HTERT RPE-1 (cell line): Measurements from ENCODE around the gene PLCB1.
"Not testable (repeated sequence)": the region's sequence is repeated elsewhere in the genome, so short reads cannot be mapped to it uniquely, and the experiment has no call there.

Experiments
- in situ Hi-C: fragments of 300-500 bp; cut with MboI; formaldehyde crosslinking; loops from 4 replicates; pipeline ENCODE4 v1.14.3; 2020; ENCODE audit warnings: low sequenced_read_pairs

The PLCB1 gene

DNA sequence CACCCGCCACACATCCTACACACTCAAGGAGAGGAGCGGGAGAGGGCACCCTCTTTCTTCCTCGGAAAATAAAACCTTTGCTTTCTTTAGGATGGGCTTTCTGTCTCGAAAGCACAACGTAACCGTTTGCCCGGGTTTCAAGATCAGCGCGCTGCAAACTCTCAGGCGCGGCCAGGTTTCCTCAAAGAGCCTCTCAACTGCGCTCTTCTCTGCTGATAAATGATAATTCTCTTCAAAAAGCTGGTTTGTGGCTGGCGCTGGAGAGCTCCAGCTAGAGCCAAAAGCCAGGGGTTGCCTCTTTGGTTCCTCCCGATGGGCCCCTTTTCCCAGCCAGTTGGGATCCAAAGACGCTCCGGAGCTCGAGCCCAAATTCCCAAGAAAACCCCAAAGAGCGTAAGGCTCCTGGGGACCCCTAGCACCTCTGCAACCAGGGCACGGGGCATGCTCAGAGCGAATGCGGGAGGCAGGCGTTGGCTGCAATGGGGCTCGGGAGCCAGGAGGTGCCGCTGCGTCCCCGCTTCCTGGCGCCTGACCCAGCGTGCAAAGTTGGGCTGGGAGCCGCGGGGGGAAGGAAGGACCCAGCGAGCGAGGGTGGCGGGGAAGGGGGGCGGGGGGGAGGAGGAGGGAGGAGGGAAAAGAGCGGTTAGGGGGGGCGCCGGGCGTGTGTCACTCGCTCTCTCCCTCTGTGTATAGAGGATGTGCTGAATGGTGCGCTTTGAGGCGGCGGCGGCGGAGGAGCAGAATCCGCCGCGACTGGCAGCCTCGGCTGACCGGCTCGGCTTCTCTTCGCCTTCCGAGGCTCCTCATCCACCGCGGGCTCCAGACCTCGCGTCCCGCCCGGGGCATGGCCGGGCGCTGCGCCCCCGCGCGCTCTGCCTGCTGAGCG, at the start of gene PLCB1:
PLCB1 (plus strand) TSS at position 669 of the 886 bp plus-strand sequence. CDS start 386 bp downstream, outside the sequence.
- in situ Hi-C loops: no loop called here

DNA sequence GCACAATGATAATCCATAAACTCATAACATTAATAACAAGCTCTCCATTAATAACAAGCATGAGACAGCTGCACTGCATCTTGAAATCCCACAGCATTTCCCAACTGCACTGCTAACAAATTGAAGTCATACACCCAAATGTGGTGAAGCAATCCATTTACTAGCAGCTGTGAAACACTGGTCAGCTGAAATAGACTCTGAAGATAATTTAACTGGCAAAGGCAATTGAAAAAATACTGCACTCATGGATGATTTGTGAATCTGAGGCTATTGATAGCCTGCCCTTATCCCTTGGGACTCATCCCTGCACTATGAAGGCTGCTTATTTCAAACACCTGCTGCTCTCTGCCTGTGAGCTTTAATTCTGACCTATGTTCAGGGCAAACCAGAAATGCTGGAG, 49.1 kb upstream of the PLCB1 start:
- in situ Hi-C loops: no loop called here

DNA sequence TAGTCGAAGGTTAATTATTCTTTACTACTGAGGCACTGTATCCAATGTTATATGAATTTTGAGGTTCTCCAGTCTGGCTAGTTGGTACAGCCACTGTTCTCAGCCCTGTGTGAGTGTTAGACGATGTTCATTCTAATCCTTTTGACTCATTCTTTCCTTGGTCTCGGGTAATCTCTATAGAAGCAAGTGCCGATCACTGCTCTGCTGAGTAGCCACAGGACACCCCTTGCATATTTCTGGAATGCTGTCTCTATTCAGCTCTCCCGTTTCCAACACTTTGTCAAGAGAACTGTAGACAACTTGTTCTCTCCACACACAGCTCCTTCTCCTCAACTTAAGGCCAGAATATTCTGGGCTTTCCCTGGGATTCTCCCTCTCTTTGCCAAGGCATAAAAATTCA, 42.4 kb upstream of the PLCB1 start:
- in situ Hi-C loops: no loop called here

DNA sequence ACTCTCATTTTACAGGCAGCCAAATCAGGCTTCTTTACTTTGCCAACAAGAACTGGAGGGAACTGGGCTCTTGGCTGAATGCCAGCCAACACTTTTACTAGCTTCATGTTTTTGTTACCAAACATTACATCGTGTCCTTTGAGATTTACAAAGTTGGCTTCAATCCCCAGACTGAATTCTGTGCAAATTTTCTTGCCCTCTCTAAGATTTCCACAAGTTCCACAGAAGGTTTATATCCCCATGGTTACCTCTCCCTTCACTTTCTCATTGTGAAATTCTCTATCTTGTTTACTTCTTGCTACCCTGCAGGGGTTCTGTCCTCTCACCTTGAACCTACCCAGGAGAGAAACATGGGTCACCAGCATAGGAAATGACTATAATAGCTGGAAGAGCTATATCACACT, 37.6 kb upstream of the PLCB1 start:
- in situ Hi-C loops: no loop called here

DNA sequence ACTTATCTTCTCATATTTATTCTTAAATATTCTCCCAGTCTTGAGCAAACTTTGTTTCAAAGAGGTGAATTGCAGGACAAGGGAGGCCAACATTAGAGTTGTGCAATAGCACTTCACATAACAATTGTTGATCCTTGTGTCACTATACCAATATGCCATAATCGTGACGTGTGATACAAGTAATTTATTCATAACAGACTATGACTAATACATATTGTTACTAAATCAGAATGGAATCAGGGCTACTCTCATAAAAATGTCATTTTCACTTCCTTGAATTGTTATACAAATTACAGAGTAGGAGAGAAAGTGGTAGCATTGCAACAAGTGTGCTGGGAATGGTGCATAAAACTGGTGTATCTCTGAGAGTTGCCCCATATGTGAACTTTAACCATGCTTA, 37.2 kb upstream of the PLCB1 start:
- in situ Hi-C loops: no loop called here

DNA sequence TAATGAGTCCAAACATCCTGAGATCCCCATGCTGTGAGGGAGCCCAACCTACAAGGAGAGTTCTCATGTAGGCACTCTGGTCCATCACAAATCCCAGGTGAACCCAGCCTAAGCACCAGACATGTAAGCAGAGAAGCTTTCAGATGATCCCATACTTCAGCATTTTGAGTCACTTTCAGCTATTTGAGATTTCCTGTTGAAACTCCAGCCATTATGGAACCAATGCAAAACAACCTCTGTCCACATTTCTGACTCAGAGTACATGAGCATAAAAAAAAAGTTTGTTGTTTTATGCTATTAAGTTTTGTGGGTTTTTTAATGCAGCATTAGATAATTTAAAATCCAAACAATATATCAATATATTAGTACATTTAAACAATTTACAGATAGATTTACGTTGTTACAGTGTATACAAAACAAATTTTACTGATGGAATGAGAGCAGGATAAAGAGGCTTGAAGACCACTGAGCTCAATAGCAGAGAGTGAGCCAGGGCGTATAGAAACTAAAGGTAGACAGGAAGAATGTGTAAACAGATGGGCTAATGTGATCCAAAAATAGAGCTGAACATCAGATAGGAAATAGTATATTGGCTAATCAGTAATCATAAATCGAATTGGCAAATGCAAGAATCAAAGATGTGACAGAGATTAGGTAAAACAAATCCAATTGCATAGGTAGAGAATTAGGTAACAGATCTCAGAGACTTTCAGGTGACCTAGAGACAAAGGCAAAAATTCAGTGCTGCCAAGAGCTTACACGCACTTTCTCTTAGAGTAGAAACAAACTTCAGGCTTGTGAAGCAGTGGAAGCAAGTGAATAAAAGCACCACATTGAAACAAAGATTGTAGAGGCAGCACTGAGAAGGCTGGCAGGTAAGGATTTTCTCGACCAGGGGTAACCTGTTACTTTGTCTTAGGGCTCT, 36.2 kb upstream of the PLCB1 start:
- in situ Hi-C loops: no loop called here

DNA sequence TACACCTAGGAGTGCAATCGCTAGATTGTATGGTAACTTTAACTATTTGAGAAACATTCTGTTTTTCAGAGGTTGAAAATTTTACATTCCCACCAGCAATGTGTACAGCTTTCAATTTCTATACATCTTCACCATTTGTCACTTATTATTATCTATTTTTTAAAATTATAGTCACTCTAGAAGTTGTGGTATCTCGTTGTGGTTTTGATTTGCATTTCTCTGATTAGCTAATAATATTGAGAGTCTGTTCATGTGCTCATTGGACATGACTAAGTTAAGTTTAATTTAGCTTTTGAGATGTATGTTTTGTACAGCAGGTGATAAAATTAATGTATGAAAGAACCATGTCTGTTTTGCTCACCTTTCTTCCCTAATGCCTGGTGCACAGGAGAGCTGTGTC, 34.8 kb upstream of the PLCB1 start:
- in situ Hi-C loops: no loop called here

DNA sequence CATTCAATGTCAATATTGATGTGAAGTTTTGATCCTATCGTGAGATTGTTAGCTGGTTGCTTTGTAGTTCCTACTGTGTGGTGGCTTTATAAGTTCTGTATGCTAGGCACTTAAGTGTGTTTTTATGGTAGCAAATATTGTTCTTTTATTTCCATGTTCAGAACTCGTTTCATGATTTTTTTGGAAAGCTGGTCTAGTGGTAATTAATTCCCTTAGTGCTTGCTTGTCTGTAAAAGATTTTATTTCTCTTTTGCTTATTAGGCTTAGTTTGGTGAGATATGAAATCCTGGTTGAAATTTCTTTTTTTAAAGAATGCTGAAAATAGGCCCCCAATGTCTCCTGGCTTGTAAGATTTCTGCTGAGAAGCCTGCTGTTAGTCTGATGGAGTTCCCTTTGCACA, 27.8 kb upstream of the PLCB1 start:
- in situ Hi-C loops: no loop called here

DNA sequence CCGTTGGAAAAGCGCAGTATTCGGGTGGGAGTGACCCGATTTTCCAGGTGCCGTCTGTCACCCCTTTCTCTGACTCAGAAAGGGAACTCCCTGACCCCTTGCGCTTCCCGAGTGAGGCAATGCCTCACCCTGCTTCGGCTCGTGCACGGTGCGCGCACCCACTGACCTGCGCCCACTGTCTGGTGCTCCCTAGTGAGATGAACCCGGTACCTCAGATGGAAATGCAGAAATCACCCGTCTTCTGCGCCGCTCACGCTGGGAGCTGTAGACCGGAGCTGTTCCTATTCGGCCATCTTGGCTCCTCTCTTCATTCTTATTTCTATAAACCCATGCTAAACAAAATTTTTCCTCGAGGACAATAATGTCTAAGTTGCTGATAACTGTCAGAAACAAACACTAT, 17.5 kb upstream of the PLCB1 start:
- in situ Hi-C loops: not testable (repeated sequence)

DNA sequence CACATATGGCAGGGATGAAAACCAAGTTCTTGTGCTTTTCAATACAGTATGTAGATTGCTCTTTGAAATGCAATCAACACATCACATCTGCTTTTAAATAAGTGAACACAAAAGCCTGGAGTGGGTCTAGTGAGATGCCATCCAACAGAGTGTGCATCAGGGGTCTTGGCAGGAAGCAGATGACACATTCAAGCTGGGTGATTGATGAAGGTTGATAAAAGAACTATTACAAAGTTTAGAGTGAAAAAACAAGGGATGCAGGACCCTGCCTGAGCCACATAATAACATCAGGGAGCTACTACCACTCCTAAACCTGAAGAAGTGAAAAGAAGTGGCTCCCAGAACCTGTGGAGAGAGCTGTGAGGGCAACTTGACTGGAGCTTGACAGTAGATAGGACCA, 16.6 kb upstream of the PLCB1 start:
- in situ Hi-C loops: no loop called here

DNA sequence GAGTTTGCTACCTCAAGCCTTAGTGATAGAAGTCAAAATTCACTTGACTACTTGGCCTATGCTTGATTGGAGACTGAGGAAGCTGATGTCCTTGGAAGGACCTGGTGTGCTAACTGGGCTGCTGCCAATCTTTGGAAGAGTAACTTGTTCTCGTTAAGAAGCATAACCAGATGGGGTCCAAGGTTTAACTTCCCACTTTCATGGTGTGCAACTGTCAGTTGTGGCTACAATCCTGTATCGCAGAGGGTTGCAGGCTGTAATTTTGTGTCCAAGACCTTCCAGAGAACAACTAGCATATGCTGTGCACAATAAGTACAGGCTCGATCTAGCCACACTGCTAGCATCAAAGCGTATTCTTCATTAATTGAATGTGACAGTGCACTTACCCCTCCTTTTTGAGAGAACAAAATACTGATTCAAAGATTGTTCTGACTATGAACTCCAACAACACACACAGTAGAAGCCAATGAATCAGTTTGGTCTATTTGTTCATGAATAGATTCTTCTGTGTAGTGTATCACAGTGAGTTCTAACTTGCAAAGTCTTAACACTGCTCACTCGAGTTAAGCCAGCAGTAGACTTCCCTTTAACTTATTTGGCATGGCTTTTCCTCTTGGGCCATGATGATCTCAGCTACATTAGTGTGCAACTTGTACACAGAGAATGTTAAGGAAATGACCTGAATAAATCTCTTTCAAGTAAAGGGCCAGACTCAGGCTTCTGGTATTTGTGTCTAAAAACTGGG, 15.8 kb upstream of the PLCB1 start:
- in situ Hi-C loops: no loop called here

DNA sequence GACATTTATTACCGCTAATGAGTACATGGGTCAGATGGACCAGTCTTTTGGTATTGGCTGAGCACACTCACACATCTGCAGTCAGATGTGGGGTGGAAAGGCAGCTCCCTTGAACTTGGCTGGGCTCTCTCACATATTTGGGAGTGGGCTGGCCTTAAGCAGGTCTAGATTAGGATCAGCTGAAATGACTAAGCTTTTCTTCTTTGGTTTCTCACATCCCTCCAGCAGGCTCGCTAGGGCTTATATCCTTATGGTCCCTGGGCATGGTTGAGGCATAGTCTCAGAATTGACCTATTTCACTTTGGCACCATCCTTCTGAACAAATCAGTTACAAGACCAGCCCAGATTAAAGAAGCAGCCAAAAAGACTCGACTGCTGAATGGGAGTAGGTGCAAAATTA, 14.4 kb upstream of the PLCB1 start:
- in situ Hi-C loops: no loop called here

DNA sequence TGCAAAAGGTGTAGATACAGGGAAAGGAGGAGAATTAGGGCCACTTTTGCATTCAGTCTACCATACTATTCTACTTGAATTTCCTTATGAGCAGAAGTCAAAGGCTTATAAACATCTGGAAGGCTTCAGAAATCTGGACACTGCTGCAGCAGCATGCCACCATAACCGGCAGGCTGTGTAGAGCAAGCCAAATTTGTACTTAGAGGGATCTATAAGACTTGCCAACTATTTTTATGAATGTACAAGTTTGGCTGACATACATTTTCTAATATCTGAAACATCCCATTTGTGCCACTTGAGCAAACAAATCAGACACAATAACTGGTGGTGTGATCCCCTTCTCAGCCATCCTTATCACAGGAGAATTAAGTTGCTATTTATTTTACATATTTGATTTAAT, 14.0 kb upstream of the PLCB1 start:
- in situ Hi-C loops: no loop called here

DNA sequence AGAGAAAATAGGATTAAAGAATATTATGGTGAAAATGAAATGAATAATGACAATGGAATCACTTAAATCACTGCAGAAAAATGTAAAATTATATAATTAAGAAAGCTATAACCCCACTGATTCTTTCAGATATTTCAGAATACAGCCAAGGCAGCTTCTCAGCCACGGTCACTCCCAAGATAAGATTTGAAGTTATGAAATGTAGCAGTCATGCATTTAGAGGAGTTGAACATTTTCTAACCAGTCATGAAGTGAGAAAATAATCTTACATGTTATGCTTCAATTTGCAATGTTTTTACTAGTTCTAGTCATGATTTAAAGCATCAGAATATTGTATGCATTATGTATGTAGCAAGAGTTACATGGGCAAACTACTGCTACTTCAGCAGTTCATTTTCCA, 13.3 kb upstream of the PLCB1 start:
- in situ Hi-C loops: no loop called here

DNA sequence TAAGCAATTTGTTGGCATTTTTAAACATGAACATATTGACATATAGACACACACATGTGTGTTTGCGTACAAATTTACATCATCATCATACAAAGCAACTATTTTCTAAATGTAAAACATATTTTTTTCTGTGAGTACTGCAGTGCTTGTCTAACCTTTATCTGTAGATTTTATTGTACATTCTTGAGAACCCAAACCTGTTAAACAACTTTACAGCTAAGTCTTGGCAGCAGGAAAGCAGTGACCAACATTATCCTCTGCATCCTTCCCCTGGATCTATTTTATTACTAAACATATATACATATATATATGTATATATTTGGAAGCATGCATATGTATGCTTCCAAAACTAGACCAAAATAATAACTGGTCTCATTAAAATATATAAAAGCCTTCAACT, 10.4 kb upstream of the PLCB1 start:
- in situ Hi-C loops: no loop called here

DNA sequence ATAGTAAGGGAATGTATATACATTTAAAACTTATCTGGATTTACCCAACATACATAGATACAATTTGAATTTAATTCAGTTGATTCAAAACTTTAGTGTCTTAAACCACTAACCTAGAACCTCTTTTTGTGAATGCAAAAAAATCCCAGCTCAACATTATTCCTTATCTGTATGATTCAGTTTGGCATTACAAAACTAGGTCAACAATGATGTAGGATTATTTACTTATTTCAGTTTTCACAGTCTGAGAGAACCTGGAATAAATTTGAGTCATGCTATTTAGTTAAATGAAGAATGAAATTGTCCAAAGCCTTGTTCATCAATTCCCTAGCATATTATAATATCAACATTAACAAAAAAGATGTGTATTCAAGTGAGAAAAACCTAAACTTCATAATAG, 7.4 kb upstream of the PLCB1 start:
- in situ Hi-C loops: no loop called here

DNA sequence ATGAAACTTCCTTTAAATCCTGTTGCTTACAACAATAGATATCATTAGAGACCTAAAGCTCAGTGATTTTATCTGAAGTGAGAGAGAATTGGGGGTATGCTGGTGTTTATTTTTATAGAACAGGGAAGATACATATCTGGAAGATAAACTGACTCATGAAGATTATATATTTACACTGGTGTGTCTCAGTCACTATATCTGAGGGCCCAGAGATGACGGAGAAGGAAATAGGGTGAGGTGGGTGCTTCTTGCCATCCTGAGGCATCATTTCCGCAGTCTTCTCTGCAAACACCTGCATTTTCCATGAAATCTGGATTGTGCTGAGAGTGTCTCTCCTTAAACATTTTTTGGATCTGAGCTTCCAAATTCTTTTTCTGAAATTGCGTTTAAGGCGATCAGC, 5.9 kb upstream of the PLCB1 start:
- in situ Hi-C loops: no loop called here

DNA sequence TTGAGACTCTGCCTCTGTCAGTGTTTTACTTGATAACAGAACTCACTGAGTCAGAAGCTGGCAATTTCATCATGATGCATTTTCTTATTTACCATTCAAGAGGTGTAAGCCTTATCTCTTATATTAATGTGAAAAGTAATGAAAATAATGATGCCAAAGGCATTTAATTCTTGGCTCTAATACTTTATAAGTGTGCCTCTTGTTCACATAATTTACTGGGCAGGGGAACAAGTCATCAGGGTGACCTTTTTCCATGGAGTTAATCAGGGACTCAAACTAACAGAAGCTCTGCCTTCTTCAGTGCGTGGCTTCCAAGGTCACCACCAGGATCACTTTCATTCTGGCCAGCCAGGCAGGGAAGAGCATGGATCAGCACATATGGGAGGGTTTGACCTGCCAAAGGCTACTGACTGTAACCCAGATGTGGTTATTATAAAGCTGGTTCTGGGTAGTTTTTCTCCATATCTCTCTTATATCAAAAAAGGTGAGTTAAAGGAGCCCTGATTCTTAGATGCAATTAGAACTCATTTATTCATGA, 5.2 kb upstream of the PLCB1 start:
- in situ Hi-C loops: no loop called here

DNA sequence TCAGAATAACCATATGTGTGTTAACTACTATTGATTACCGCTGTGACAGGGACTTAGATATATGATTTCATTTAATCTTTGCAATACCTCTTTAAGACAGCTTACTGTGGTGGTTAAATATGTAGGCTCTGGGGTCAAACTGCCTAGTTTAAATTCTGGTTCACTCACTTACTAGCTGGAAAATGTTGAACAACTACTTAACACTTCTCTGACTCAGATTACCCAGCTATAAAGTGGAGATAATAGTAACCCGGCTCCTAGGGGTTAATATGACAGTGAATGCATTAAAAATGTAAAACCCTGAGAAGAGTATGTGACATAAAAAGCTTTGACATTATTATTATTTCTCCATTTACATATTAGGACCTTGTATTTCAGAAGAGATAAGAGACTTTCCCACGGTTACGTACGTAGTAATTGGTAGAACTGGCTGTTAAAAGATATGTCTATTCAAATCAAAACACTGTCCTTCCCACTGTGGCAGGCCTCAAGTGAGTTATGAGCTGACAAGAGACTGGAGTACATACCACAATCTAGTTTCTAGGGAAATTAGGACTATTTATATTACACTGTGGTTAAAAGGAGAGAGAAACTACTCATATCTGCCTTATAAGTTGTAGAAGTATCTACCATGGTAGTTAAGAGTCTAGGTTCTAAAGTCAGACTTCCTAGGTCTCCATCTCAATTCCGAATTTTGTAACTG, 4.4 kb upstream of the PLCB1 start:
- in situ Hi-C loops: no loop called here

DNA sequence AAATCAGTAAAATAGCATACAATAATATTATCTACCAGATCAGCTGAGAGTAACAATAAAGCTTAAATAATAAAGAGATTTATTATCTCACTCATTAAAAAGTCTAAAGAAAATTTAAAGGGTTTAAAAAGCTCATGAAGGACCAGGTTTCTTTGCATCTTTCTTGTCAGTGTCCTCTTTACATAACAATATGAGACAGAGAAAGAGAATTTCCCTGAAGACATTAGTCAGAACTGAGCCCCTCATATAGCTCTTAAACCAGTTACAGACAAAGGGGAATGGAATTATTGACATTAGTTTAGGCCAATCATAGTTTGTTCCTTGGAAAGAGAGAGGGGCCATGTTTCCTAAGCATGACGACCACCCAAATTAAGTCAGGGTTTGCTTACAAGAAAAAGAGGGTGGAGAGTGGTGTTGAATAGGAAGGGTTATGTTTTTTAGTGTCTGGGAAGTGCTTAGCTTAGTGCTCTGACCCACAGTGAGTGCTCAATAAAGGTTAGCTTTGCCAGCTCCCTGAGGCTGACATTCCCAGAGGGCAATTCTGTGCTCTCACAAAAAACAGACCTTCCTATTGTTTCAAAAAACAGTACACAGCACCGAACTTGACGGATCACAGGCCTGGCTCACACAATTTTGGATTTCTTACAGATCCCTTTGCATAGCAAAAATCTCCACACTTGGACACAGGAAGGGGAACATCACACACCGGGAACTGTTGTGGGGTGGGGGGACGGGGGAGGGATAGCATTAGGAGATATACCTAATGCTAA, 3.6 kb upstream of the PLCB1 start:
- in situ Hi-C loops: no loop called here
